ENCODE measurements around the gene TEKT4. TPM values are rescaled to one million over a fixed set of nuclear protein-coding genes. Genes with fewer than 3 reads are reported as not detected.
"Not testable (repeated sequence)": the region's sequence is repeated elsewhere in the genome, so short reads cannot be mapped to it uniquely, and the experiment has no call there.

Gene TEKT4
- total and polyA plus RNA-seq, 4 donors = not detected

DNA sequence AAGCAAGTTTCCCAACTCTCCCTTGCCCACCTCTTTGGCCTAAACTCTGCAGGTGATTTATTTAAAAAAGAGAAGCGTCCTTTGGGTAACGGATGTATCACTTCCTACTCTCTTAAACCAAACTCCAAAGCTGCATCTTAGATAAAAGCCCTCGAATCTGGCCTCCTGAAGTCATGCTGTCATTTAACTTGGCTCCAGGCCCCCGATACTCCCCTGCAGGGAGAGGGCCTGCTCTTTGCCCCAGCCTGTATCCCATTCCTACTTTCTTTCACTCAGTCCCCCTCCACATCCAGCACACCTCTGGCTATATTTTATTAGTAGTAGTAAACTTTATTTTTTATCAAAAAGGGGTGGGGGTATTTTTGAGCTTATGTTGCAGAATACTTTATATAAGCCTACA is 19.0 kb downstream of the TEKT4 start:
- Histone ChIP-seq H3K36me3 (ENCODE audit: control insufficient read depth in 4 of 4, insufficient read depth in 3 of 4, low read depth in 1 of 4, low read length in 3 of 4) (no peaks in the 10 kb centered on the region), H3K9ac (ENCODE audit: low read depth in 1 of 2, low read length in 2 of 2) (no peak overlapping the region), H3K9me3 (ENCODE audit: control insufficient read depth in 4 of 4, low read length in 3 of 4) (no peaks in the 10 kb centered on the region), H3K4me3 (ENCODE audit: low read depth in 1 of 3, low read length in 3 of 3) (no peak overlapping the region), H3K27ac (ENCODE audit: low read depth in 1 of 2, low read length in 2 of 2) (no peak overlapping the region), H3K27me3 (ENCODE audit: control insufficient read depth in 4 of 4, insufficient read depth in 4 of 4, low read length in 3 of 4) (peaks cover 0 to under 1% (median 0%) of the 10 kb centered on the region in 4 donors), H3K4me1 (ENCODE audit: control insufficient read depth in 4 of 4, insufficient read depth in 4 of 4, low read length in 3 of 4) (no peaks in the 10 kb centered on the region)
- TF ChIP-seq, protein P1, sequence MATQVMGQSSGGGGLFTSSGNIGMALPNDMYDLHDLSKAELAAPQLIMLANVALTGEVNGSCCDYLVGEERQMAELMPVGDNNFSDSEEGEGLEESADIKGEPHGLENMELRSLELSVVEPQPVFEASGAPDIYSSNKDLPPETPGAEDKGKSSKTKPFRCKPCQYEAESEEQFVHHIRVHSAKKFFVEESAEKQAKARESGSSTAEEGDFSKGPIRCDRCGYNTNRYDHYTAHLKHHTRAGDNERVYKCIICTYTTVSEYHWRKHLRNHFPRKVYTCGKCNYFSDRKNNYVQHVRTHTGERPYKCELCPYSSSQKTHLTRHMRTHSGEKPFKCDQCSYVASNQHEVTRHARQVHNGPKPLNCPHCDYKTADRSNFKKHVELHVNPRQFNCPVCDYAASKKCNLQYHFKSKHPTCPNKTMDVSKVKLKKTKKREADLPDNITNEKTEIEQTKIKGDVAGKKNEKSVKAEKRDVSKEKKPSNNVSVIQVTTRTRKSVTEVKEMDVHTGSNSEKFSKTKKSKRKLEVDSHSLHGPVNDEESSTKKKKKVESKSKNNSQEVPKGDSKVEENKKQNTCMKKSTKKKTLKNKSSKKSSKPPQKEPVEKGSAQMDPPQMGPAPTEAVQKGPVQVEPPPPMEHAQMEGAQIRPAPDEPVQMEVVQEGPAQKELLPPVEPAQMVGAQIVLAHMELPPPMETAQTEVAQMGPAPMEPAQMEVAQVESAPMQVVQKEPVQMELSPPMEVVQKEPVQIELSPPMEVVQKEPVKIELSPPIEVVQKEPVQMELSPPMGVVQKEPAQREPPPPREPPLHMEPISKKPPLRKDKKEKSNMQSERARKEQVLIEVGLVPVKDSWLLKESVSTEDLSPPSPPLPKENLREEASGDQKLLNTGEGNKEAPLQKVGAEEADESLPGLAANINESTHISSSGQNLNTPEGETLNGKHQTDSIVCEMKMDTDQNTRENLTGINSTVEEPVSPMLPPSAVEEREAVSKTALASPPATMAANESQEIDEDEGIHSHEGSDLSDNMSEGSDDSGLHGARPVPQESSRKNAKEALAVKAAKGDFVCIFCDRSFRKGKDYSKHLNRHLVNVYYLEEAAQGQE (IDR thresholded peaks at IDR 0.05) = no peak
- no peak for TF ChIP-seq FOXA1 (IDR thresholded peaks at IDR 0.05)
- TF ChIP-seq, protein P2, sequence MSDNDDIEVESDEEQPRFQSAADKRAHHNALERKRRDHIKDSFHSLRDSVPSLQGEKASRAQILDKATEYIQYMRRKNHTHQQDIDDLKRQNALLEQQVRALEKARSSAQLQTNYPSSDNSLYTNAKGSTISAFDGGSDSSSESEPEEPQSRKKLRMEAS (IDR thresholded peaks at IDR 0.05) = no peak
- no peak for TF ChIP-seq HNF4G (IDR thresholded peaks at IDR 0.05)
- TF ChIP-seq, protein P3, sequence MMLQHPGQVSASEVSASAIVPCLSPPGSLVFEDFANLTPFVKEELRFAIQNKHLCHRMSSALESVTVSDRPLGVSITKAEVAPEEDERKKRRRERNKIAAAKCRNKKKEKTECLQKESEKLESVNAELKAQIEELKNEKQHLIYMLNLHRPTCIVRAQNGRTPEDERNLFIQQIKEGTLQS (IDR thresholded peaks at IDR 0.05) = no peak
- TF ChIP-seq RAD21 (IDR thresholded peaks at IDR 0.05) = no peak
- TF ChIP-seq SP1 (IDR thresholded peaks at IDR 0.05) = no peak
- no peak for TF ChIP-seq GABPA (IDR thresholded peaks at IDR 0.05 in 1 of 2, conservative IDR thresholded peaks at IDR 0.05 in 1 of 2)
- 28% methylated on average over 4 of the region's 4 CpGs for WGBS
- DNase-seq (ENCODE audit: low spot score) = no peak

DNA sequence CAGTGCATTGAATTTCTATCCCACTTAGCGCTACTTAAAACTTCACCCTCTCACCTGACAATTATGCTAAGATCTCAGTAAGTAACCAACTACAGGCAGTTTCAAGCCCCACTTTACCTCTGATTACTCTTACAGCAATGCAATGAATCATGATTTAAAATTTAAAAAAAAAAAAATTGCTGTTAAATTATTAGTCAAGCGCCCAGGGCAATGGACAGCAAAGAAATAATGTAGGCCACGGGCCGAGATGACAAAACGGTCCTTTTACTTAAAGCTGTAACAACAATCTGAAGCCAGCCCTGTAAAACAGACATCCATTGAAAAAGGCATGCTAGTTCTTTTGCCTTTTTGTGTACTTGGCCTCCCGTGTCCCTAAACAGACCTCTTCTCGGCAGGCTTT is 24.0 kb downstream of the TEKT4 start:
- not testable (repeated sequence) for DNase-seq (ENCODE audit: low spot score); H3K4me3 ChIP-seq (ENCODE audit: low read depth in 1 of 3, low read length in 3 of 3); H3K9me3 ChIP-seq (ENCODE audit: control insufficient read depth in 4 of 4, low read length in 3 of 4); H3K27ac ChIP-seq (ENCODE audit: low read depth in 1 of 2, low read length in 2 of 2); H3K36me3 ChIP-seq (ENCODE audit: control insufficient read depth in 4 of 4, insufficient read depth in 3 of 4, low read depth in 1 of 4, low read length in 3 of 4); H3K27me3 ChIP-seq (ENCODE audit: control insufficient read depth in 4 of 4, insufficient read depth in 4 of 4, low read length in 3 of 4); H3K4me1 ChIP-seq (ENCODE audit: control insufficient read depth in 4 of 4, insufficient read depth in 4 of 4, low read length in 3 of 4); H3K9ac ChIP-seq (ENCODE audit: low read depth in 1 of 2, low read length in 2 of 2)
- WGBS = 54% methylated on average over 7 of the region's 7 CpGs

DNA sequence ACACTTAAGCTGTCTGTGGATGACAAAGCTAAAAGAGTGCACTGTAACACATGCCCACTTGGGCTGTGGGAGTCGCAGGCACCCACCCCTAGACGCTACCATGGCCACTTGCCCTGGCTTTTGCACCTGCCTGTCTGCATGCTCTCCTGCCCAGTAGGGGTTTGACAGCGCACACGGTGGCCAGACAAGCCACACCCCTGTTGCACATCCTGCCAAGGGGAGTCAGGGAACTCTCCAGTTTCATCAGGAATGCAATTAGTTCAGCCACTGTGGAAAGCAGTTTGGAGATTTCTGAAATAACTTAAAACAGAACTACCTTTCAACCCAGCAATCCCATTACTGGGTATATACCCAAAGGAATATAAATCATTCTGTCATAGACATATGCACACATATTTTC is 35.7 kb downstream of the TEKT4 start:
- not testable (repeated sequence) for H3K9me3 ChIP-seq (ENCODE audit: control insufficient read depth in 4 of 4, low read length in 3 of 4); H3K4me1 ChIP-seq (ENCODE audit: control insufficient read depth in 4 of 4, insufficient read depth in 4 of 4, low read length in 3 of 4); H3K27me3 ChIP-seq (ENCODE audit: control insufficient read depth in 4 of 4, insufficient read depth in 4 of 4, low read length in 3 of 4); H3K27ac ChIP-seq (ENCODE audit: low read depth in 1 of 2, low read length in 2 of 2); H3K36me3 ChIP-seq (ENCODE audit: control insufficient read depth in 4 of 4, insufficient read depth in 3 of 4, low read depth in 1 of 4, low read length in 3 of 4); H3K4me3 ChIP-seq (ENCODE audit: low read depth in 1 of 3, low read length in 3 of 3); H3K9ac ChIP-seq (ENCODE audit: low read depth in 1 of 2, low read length in 2 of 2); DNase-seq (ENCODE audit: low spot score)
- WGBS = 77% methylated on average over 4 of the region's 4 CpGs

DNA sequence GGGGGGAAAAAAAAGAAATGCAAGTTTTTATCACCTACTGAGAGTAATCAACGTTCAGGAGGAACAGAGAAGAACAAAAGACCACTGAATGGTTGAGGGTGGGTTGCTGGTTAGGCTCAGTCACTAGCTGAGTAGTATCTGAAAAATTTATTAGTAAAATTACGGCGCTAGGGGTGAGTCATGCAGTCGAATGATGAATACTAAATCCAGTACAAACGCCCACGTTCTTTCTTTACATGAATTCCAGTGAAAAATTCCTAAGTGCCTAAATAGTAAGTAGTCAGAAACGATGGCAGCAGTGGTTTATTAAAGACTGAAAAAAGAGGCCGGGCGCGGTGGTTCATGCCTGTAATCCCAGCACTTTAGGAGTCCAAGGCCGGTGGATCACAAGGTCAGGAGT is 52.0 kb downstream of the TEKT4 start:
- no peak overlapping the region for H3K9ac ChIP-seq (ENCODE audit: low read depth in 1 of 2, low read length in 2 of 2)
- 74% methylated on average over 11 of the region's 11 CpGs for WGBS
- no peaks in the 10 kb centered on the region for H3K4me1 ChIP-seq (ENCODE audit: control insufficient read depth in 4 of 4, insufficient read depth in 4 of 4, low read length in 3 of 4)
- H3K36me3 ChIP-seq (ENCODE audit: control insufficient read depth in 4 of 4, insufficient read depth in 3 of 4, low read depth in 1 of 4, low read length in 3 of 4) = no peaks in the 10 kb centered on the region
- H3K27ac ChIP-seq (ENCODE audit: low read depth in 1 of 2, low read length in 2 of 2) = no peak overlapping the region
- no peak for DNase-seq (ENCODE audit: low spot score)
- peaks cover 0 to 2% (median 0%) of the 10 kb centered on the region in 4 donors for H3K27me3 ChIP-seq (ENCODE audit: control insufficient read depth in 4 of 4, insufficient read depth in 4 of 4, low read length in 3 of 4)
- H3K4me3 ChIP-seq (ENCODE audit: low read depth in 1 of 3, low read length in 3 of 3) = no peak overlapping the region
- peaks cover 0 to 3% (median 2%) of the 10 kb centered on the region in 4 donors for H3K9me3 ChIP-seq (ENCODE audit: control insufficient read depth in 4 of 4, low read length in 3 of 4)
- TF ChIP-seq SP1 (IDR thresholded peaks at IDR 0.05) (no peak), RAD21 (IDR thresholded peaks at IDR 0.05) (no peak), HNF4A (conservative IDR thresholded peaks at IDR 0.05) (no peak), FOXA1 (IDR thresholded peaks at IDR 0.05) (no peak), HNF4G (IDR thresholded peaks at IDR 0.05) (no peak), YY1 (IDR thresholded peaks at IDR 0.05) (no peak), RXRA (IDR thresholded peaks at IDR 0.05) (no peak), JUND (IDR thresholded peaks at IDR 0.05) (no peak), GABPA (IDR thresholded peaks at IDR 0.05 in 1 of 2, conservative IDR thresholded peaks at IDR 0.05 in 1 of 2) (no peak), FOXA2 (IDR thresholded peaks at IDR 0.05) (no peak)
- TF ChIP-seq, protein P4, sequence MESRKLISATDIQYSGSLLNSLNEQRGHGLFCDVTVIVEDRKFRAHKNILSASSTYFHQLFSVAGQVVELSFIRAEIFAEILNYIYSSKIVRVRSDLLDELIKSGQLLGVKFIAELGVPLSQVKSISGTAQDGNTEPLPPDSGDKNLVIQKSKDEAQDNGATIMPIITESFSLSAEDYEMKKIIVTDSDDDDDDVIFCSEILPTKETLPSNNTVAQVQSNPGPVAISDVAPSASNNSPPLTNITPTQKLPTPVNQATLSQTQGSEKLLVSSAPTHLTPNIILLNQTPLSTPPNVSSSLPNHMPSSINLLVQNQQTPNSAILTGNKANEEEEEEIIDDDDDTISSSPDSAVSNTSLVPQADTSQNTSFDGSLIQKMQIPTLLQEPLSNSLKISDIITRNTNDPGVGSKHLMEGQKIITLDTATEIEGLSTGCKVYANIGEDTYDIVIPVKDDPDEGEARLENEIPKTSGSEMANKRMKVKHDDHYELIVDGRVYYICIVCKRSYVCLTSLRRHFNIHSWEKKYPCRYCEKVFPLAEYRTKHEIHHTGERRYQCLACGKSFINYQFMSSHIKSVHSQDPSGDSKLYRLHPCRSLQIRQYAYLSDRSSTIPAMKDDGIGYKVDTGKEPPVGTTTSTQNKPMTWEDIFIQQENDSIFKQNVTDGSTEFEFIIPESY (IDR thresholded peaks at IDR 0.05) = no peak
- TF ChIP-seq, protein P5, sequence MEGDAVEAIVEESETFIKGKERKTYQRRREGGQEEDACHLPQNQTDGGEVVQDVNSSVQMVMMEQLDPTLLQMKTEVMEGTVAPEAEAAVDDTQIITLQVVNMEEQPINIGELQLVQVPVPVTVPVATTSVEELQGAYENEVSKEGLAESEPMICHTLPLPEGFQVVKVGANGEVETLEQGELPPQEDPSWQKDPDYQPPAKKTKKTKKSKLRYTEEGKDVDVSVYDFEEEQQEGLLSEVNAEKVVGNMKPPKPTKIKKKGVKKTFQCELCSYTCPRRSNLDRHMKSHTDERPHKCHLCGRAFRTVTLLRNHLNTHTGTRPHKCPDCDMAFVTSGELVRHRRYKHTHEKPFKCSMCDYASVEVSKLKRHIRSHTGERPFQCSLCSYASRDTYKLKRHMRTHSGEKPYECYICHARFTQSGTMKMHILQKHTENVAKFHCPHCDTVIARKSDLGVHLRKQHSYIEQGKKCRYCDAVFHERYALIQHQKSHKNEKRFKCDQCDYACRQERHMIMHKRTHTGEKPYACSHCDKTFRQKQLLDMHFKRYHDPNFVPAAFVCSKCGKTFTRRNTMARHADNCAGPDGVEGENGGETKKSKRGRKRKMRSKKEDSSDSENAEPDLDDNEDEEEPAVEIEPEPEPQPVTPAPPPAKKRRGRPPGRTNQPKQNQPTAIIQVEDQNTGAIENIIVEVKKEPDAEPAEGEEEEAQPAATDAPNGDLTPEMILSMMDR (IDR thresholded peaks at IDR 0.05; ENCODE audit: low read depth, low read length, missing input control) = no peak
